HG02763 (cell line): ENCODE results near the gene CENPM.

ENCODE experiments used
- ATAC-seq: cut with Tn5 transposase; IDR thresholded peaks from one replicate; pipeline ENCODE4 v1.9.1; 2021; ENCODE audit warnings: mild to moderate bottlenecking, moderate library complexity; ENCODE audit not compliant: unreplicated experiment

CENPM gene

DNA sequence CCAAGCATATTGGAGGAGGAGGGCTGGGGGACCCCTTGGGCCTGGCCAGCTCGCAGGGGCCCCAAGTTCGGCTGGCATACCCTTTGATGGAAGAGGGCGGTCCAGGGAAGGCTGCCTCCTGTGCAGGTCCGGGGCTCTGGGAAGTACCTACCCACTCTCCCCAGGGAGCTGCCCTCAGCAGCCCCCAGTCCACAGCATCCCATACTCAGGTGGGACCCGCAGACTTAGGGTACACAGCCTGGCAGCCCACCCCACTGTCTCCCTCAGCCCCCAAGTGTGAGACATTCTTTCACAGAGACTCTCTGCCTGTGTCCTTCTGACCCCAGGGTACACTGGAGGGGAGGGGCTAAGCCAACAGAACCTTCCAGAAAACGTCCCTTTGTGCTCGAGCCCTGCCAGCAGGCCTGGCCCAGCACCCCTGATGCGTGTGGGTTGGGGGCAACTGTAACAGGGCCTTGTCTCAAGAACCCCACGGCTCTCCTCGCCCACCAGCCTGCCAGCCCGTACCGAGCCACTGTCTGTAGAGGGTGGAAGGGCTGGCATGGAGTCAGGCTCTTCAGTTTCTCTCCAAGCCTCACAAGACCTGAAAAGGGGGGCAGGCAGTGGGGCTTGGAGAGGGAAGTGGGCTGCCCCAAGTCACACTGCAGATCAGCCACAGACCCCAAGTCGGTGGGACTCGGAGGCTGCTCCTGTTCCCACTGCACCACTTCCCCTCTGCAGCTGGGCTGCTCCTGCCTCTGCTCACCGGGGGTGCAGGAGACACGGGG is 13.4 kb downstream of the CENPM start:
- no peak for ATAC-seq

DNA sequence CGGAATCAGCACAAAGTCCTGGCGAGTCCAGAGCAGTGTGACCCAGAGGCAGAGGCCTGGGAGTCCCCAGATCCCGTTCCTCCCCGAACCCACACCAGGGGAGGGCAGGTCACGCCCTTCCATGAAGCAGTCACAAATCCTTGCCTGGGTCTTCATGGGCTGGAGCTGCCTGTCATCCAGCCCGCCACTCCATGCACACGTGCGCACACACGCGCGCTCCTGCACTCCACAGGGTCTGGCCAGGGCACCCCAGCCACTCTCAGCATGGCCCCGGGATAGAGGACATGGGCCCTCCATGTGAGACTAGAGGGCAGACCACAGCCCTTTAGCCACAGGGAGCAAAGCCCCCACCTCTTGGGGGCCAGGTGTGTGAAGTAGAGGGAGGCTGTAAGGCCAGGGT is 14.6 kb downstream of the CENPM start:
- no peak for ATAC-seq

DNA sequence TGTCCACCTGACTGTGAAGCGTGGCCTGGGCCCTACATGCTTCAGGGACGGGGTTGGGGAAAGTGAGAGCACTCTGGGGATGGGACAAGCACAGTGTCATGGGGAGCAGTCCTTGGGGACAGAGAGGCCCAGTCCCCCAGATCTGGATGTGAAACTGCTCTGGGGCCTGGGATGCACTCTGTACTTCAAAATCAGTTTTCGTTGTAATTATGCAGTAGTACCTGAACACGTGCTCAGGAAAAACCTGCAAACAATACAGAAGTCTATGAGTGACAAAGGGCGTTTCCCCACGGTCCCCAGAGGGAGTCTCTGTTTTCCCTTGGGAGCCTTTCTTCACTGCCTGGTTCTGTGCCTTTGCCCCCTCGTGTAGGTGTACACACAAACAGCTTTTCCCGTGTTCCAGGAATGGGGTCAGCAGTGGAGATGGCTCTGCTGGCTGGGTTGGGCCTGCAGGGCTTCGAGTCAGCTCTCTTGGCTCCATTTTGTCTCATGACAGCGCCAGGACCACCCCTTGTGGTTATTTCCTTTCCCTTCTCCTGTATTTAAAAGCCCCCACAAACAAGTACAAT is 15.2 kb downstream of the CENPM start:
- no peak for ATAC-seq

DNA sequence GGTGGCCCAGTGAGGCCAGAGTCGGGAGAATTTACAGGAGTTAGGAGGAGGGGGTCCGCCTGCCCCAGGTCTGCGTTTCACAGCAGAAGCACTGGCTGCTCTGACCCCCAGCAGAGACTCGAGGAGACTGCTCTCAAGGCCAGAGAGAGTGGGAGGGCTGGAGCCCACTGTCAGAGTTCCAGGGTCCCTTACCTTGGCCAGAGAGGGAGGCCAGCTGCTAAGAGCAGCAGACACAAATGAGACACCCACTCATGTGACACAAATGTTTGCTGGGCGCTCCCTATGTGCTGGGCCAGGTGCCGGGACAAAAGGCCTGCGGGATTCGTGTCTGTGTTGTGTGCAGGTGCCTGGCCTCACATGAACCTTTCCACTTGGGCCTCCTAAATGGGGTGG is 17.5 kb downstream of the CENPM start:
- ATAC-seq: no peak

DNA sequence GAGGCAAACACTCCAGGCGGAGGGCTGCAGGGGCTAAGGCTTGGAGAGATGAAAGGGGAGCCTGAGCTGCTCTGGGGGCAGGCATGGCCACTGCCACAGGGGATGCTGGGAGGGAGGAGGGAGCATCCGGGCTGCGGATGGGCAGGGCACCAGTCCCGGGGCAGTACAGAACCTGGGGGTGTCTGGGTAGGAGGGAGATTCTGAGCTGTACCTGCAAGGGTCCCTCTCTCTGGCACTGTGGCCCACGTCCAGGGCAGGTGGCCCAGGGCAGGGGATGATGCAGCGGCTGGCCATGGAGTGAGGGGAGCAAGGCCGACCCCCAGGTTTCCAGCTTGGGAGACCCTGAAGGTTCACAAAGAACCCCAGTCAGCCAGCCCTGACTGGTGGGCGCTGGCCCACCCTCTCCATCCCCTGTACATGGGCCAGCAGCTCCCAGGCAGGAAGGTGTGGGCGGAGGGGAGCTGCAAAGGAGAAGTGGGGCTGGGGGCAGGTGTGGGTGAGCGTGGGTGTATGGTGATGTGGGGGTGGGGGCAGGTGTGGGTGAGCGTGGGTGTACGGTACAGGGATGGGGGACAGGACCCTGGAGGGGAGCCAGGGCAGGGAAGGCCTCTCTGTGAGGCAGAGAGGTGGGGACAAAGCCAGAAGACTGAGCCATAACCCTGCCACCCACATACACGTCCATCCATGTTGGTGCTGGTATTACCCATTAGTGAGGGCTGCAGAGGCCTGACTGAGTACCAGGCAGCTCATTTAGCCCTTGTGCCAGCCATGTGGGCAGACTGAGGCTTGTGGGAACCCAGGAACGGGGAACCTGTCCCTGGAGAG is 18.1 kb downstream of the CENPM start:
- ATAC-seq: no peak

DNA sequence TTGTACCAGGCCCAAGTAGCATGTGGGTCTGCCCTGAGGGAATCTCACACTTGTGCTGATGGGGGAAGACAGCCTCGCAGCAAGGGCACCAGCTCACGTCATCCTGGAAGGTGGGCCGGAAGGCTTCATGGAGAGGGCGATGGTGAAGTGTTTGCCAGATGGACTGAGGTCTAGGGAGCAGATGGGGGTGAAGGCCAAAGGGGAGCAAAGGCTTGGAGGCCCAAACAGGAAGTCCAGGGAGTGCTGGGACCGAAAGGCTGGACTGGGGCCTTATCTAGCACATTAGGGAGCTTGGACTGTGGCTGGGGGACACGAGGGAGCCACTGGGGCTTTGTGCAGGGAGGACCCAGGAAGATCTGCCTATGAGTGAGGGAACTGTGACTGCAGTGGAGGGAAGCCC is 19.1 kb downstream of the CENPM start:
- ATAC-seq: no peak

DNA sequence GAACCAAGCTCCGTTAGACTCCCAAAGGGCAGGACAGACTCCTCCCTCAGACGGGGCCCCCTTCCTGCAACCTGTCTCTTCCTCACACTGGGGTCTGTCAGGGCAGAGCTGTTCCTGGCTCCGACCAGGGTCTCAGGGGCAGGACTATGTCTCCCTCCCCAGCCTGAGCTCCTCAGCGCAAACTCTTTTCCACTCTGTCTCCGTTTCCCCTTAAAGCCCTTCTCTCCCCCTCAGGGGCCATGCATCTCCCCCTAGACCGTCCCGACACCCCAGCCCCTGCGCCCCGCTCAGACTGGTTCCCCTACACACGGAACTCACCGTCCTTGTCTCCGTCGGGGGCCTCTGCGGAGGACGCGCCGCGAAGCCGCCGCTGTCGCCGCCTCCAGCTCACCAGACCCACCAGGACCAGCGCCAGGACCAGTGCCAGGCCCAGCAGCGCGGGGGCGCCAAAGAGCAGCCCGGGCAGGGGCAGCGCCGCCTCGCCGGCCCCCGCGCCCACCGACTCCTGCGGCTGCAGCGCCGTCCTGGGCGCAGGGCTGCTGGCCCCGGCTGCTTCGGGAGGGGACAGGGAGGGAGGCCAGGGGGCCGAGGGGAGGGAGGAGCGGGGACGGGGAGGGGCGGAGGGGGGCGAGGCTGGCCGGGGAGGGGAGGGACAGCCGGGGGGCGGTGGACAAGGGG is 21.0 kb downstream of the CENPM start:
- peak; percentile 40 for ATAC-seq

DNA sequence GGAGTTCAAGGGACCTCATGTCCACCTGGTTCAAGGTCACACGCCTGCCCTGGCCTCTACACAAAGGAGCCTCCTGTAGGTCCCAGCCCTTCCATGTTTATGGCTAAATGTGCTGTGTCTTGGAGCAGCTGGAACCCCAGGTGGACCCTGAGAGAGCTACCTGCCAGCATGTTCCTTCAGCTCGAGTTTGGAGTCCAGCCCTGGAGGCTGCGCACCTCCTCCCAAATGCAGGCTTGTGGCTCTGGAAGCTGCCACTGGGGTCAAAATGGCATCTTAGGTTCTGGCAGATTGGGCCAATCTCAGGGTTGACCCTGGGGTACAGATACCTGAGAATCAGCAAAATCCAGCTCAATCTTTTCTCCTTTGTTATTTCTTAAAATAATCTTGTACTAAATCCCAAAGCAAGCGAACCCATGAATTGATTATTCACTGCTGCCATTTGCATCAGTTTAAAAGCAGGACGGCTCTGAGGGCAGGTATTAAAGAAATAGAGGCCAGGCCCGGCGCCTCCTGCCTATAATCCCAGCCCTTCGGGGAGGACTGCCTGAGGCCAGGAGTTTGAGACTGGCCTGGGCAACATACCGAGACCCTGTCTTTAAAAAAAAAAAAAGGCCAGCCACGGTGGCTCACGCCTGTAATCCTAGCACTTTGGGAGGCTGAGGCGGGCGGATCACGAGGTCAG is 23.2 kb downstream of the CENPM start:
- no peak for ATAC-seq

DNA sequence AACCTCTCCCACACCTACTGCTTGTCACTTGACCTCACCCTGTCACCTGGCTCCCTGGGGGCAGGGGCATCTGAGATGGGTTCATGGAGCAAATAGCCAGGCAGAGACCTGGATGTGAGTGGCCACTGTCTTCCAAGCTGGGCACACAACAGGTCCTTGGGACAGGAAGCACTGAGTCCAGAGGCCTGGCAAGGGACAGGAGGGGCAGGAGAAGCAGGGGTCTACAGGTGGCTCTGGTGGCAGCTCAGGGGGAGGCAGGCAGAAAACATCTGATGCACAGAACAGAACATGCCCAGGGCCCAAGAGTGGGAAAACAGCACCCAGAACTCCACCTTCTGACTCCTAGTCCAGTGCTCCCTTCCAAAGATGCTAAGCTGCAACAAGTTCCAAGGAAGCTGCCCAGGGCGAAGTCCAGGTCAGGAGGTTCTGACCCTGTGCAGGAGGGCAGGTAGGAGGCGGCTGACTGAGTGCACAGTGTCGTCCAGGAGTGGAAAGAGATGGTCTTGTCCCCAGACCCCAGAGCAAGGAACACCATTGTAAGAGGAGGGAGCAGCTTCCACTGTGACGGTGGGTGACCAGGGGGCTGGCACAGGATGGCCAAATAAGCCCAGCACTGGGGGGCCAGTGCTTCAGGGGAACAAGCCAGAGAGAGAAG is 23.9 kb downstream of the CENPM start:
- no peak for ATAC-seq

DNA sequence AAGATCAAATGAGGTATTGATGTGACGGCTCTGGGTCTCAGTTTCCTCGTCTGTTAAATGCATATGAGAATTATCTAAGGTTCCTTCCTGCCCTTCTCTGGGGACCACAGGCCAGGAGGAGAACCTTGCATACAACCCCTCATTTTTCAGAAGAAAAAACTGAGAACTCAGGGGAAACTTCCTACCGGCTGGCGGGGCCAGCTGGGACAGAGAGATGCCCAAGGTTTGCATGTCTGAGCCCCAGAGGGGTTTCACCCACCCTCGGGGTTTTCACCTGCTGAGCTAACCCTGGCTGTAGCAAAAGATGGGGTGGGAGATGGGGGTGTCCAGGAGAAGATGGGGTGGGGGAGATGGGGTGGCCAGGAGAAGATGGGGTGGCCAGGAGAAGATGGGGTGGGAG is 24.6 kb downstream of the CENPM start:
- ATAC-seq: no peak

DNA sequence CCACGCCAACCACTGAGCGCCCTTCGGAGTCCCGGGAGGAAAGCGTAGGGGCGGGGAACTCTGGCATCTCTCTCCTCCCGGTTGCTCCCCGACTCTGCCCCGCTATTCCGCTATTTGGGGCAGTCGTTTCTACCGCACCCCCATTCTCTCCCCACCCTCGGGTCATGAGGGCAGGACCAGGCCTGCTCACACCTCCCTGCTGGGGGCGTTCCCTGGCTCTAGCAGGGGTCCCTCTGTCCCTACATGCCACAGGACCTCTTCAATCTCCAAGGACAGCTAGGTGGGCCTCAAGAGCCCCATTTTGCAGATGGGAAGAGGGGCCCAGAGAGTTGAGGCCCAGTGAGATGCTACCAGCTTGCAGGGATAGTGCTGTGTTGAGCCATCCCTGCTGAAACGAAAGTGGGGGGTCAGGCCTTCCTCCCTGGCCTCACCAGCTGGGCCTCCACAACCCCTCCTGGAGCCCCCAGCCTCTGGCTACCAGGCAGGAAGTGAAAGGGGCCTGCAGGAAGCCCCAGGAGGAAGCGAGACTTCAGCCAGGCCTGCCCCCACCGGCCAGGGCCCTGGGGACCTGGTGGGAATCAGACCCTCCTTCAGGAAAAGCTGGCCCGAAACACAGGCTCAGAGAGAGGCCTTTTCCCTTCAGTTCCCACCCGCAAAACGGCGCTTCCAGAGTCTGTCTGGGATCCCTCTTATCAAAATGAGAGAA is 26.5 kb downstream of the CENPM start:
- ATAC-seq: peak; percentile 19

DNA sequence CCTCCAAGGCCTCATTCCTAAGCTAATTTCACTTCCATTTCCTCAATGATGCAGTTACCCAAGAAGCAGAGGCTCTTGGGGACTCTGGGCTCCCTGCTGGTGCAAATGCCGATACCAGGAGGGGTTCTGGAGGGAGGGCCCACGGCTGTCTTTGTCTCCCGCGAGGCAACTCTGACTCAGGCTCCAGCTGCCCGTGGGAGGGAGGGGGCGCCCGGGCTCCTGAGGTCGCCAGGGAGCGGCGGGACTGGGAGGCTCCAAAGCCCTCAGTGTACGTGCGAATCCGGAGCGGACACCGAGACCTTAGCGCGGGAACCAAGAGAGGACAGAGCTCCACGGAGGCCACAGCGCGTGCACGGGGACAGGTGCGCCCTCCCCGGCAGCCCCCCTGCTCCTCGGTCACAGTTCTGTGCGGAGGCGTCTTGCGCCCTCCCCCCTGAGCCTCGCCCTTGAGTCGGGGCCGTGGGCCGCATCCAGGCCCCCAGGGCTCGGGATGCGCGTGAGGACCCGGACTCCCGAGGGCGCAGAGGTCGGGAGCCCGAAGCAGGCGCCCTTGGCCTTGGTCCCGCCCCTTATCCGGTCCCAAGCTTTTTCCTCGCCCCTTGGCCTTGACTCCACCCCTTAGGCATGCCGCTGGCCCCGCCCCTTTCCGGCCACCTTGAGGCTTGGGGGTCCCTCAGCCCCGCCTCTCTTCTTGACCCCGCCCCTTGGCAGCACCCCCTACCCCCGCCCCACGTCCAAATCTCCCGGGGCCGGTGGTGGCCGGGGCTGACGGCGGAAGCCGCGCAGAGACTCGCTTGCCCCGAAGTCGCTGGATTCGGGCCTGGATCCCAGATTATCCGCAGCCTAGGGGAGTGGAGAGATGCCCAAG is 27.4 kb downstream of the CENPM start:
- peak; percentile 55 for ATAC-seq

DNA sequence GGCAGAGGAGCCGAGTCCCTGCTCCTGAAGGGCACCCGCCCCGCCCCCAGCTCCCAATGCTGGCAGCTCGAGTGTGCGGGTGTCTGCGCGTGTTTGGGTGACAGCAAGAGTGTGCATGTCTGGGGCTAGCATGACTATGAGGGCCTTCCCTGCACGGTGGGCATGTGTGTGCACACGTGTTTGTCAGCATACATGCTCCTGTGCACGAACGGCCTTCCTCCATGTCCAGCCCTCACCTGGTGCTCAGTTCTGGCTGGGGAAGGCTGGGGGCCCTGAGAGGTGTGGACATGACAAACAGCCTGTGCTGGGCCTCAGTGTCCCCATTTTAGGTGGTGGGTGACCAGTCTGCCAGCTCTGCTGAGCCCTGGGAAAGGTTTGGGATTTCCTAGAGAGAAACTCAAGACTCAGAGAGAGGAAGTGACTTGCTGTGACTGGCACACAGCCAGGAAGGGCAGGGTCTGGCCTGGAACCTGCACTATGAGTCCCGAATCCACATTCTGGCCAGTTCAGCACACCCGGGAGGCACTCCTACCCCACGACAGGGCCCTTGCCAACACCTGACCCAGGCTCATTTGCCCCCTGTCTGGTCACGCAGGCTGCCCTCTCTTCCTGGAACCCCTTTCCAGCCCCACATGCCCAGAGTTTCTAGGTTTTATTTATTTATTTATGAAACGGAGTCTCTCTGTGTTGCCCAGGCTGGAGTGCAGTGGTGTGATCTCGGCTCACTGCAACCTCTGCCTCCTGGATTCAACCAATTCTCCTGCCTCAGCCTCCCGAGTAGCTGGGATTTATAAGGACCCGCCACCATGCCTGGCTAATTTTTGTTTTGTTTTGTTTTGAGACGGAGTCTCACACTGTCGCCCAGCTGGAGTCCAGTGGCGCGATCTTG is 28.8 kb downstream of the CENPM start:
- no peak for ATAC-seq

DNA sequence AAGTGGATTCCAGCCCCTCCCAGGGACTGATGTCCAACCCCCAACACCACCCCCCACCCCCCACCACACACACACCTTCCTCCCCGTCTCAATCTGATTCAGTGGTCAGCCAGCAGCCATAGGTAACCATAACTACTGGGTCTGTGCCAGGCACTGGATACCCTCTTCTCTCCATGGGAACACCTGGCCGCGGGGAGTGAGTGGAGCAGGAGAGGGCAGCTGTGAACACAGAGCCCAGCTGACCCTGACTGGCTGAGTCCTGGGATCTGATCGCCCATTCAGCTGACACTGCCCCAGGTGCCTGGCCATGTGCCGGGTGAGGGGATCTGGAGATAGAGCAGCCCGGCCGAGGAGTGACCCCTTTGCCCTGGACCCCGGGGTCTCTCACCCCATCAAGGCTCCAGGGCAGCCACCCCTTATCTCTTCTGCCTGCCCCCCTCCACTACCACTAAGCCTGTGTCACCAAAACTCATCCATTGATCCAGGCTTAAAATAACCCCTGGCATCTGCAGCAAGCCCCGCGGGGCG is 29.5 kb downstream of the CENPM start:
- ATAC-seq: no peak

DNA sequence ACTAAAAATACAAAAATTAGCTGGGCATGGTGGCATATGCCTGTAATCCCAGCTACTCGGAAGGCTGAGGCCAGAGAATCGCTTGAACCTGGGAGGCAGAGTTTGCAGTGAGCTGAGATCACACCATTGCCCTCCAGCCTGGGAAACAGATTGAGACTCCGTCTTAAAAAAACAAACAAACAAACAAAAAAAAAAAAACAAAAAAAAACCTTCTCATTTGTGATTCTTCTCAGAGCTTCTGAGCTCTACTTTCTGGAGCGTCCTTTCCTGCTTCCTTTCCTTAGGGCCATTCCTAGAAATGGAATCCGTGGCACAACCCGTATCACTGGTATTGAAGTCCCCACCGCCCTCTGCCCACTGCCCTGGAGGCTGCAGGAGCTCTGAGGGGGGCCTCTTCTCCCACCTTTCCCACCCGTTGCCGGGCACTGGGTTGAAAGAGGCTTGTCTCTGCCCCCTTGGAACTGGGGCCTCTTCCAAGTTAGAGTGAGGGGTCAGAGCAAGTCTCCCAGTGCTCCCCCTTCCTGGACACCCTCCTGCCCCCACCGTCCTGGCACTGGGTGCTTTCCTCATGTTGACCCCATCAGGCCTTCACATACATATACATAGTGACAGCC is 30.1 kb downstream of the CENPM start:
- no peak for ATAC-seq

DNA sequence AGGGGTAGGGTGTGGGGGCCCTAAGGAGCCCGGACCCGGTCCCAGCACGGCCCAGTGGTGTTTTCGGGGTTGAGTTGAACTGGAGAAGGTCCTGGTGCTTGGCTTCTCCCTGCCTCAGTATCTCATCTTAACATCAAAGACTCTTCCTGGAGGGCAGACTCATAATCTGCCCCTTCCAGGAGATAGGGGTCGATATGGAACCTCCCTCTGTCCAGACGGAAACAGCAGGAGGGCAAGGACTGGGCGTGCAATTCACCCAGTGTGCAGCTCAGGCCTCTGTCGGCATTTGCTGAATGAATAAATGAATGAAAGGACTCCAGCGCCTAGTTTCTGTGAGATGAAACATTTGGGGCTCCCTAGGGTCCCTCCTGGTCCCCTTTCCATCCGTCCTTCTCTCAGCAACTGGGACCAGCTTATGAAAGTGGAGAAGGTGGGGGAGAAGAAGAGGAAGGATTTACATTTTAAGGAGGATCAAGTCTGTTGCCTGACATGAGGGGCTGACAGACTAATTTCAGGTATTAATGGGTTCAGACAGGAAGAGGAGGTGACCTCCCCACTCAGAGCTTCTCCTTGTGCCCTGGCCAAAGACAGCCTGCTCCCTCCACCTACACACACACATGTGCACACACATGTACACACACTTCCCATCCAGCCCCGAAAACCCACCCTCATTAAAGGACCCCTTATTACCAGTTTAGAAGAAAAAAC is 31.0 kb downstream of the CENPM start:
- no peak for ATAC-seq
